Measurements from ENCODE around the gene PCBP3. TPM values are rescaled to one million over a fixed set of nuclear protein-coding genes. Genes with fewer than 3 reads are reported as not detected.
"Not testable (repeated sequence)": the region's sequence is repeated elsewhere in the genome, so short reads cannot be mapped to it uniquely, and the experiment has no call there.

Gene PCBP3
- total RNA-seq, 1 donor = 2.2 TPM

DNA sequence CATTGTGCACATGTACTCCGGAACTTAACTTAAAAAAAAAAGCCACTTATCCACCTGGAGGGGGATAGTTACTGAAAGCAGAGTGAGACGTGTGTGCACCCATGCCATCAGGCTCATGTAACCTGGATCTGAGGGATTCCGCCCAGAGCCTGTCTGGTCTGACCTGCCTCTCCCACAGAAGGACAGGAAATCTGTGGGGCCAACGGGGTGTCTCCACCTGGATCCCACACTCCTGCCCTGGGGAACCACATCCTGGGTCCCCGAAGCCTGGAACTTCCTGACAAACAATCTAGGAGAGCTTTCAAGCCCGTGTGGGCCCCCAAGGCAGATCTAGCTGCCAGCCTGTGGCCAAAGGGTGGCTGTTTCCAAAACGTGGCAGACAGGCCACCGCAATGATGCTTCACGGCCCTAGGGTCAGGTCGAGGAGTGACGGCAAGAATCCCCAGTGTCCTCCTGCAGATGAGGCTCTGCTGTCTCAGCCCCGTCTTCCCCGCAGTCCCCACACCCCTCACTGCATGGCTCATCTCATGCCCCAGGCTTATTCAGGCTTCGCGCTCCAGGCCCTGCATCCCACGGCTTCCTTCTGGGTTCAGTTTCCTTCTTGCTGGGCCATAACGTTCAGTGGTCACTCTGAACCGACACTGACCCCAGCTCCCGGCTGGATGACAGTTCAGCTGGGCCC lies 21.0 kb upstream of the PCBP3 start:
- peaks cover 6% of the 10 kb centered on the region for H3K4me1 ChIP-seq (ENCODE audit: insufficient read depth, low read length)

GRCh38 chr21:45623436-45623835 lies 20.1 kb upstream of the PCBP3 start:
- Histone ChIP-seq H3K4me3 (ENCODE audit: low read length) (no peak overlapping the region), H3K27me3 (ENCODE audit: insufficient read depth, low read length) (no peaks in the 10 kb centered on the region), H3K9me3 (ENCODE audit: low read depth, low read length) (no peaks in the 10 kb centered on the region), H3K4me1 (ENCODE audit: insufficient read depth, low read length) (peaks cover under 1% of the 10 kb centered on the region)

More for the DNA sequence above, 21.0 kb upstream of the PCBP3 start:
- Histone ChIP-seq H3K27me3 (ENCODE audit: insufficient read depth, low read length) (no peaks in the 10 kb centered on the region), H3K9me3 (ENCODE audit: low read depth, low read length) (no peaks in the 10 kb centered on the region), H3K4me3 (ENCODE audit: low read length) (no peak overlapping the region)

- not testable (repeated sequence) for H3K4me1 ChIP-seq (ENCODE audit: insufficient read depth, low read length); H3K9me3 ChIP-seq (ENCODE audit: low read depth, low read length); H3K27me3 ChIP-seq (ENCODE audit: insufficient read depth, low read length); H3K4me3 ChIP-seq (ENCODE audit: low read length)
Measured at GRCh38 chr21:45626127-45626526, 17.4 kb upstream of the PCBP3 start.

DNA sequence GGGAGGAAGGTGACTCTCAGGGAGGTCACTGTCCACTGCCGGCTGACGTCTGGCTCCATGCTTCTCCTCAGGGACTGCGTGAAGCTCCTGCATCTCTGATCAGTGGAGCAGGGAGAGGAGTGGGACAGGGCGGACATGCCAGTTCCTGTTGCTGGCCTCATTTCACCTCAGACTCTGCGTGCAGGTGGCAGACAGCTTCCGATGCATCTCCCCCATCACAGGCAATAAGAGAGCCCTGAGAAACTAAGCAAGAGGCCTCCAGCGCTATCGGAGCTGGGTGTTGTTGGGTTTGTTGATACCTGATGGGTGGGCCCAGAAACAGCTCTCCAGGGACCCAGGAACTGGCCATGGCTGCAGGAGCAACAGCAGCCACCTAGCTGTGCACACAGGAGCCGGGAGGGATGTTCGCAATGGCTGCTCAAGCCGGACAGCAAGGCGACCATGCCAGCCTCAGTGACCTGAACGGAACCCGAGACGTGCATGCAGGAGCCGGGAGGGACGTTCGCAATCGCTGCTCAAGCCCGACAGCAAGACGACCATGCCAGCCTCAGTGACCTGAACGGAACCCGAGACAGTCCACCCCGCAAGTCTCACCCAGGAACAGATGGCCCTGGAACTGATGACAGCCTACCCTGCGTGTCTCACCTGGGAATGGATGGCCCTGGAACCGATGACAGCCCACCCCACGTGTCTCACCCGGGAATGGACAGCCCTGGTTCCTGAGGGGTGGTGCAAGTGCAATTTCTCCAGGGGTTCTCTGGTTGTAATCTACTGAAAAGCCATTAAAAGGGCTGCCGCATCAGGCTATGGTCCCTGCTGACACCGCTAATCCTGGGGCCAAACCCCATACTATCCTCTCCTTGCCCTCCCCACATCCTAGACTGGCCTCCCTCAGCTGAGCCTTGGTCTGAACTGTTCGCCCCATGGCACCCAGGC lies 14.2 kb upstream of the PCBP3 start:
- Histone ChIP-seq H3K9me3 (ENCODE audit: low read depth, low read length) (no peaks in the 10 kb centered on the region), H3K4me1 (ENCODE audit: insufficient read depth, low read length) (no peaks in the 10 kb centered on the region), H3K27me3 (ENCODE audit: insufficient read depth, low read length) (no peaks in the 10 kb centered on the region), H3K4me3 (ENCODE audit: low read length) (no peak overlapping the region)

GRCh38 chr21:45630066-45630694 lies 13.3 kb upstream of the PCBP3 start:
- Histone ChIP-seq H3K27me3 (ENCODE audit: insufficient read depth, low read length) (no peaks in the 10 kb centered on the region), H3K4me3 (ENCODE audit: low read length) (no peak overlapping the region), H3K4me1 (ENCODE audit: insufficient read depth, low read length) (no peaks in the 10 kb centered on the region), H3K9me3 (ENCODE audit: low read depth, low read length) (no peaks in the 10 kb centered on the region)

- Histone ChIP-seq H3K9me3 (ENCODE audit: low read depth, low read length) (no peaks in the 10 kb centered on the region), H3K4me1 (ENCODE audit: insufficient read depth, low read length) (no peaks in the 10 kb centered on the region), H3K27me3 (ENCODE audit: insufficient read depth, low read length) (no peaks in the 10 kb centered on the region), H3K4me3 (ENCODE audit: low read length) (no peak overlapping the region)
Measured at GRCh38 chr21:45630876-45631275, 12.6 kb upstream of the PCBP3 start.

- Histone ChIP-seq H3K4me1 (ENCODE audit: insufficient read depth, low read length) (no peaks in the 10 kb centered on the region), H3K27me3 (ENCODE audit: insufficient read depth, low read length) (no peaks in the 10 kb centered on the region), H3K4me3 (ENCODE audit: low read length) (no peak overlapping the region), H3K9me3 (ENCODE audit: low read depth, low read length) (no peaks in the 10 kb centered on the region)
Measured at GRCh38 chr21:45631540-45631939, 12.0 kb upstream of the PCBP3 start.

DNA sequence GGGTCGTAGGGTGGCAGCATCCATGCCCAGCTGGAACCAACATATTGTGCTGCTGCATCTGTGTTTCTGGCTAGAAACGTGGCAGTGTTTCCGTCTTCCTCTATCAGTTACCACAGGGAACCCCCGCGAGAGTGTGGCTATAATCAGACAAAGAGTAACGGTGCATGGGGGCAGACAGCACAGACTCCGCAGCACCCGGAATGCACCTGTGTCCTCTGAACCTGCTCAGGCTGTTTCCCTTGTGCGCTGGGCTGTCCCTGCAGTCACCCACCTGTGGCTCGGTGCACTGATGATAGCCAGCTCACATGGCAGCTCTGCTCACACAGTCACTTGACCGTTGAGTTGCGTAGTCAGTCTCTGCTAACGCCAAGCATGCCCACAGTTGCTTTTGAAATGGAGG lies 11.4 kb upstream of the PCBP3 start:
- Histone ChIP-seq H3K4me1 (ENCODE audit: insufficient read depth, low read length) (no peaks in the 10 kb centered on the region), H3K27me3 (ENCODE audit: insufficient read depth, low read length) (no peaks in the 10 kb centered on the region), H3K4me3 (ENCODE audit: low read length) (no peak overlapping the region), H3K9me3 (ENCODE audit: low read depth, low read length) (no peaks in the 10 kb centered on the region)

DNA sequence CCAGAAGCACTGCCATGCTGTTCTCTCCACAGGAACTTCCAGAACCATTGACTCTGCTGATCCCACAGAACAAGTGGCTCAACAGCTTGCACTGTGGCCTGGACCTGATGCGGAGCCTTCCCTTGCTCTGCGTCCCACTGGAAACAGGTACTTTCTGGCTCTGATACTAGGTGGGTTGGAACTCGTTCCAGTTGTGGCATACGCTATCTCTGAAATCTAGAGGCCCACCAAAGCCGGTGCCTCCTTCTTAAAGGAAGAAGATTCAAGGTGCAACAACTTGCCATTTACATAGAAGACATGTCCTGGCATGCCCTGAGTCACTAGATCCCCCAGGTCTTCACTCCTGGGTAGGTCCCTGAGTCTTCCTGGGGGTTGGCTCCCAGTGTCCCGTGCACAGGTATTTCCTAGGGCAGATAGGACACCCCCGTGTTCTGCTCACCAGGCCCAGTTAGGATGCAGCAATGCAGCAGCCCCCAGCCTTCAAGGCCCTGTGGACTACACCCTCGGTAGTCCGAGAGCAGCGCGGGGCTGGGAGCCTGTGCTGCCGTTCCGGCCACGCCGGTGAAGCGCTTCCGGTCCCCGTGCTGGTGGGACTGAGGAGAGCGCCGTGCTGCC lies 10.8 kb upstream of the PCBP3 start:
- H3K4me1 ChIP-seq (ENCODE audit: insufficient read depth, low read length) = no peaks in the 10 kb centered on the region
- no peak overlapping the region for H3K4me3 ChIP-seq (ENCODE audit: low read length)
- H3K27me3 ChIP-seq (ENCODE audit: insufficient read depth, low read length) = no peaks in the 10 kb centered on the region

DNA sequence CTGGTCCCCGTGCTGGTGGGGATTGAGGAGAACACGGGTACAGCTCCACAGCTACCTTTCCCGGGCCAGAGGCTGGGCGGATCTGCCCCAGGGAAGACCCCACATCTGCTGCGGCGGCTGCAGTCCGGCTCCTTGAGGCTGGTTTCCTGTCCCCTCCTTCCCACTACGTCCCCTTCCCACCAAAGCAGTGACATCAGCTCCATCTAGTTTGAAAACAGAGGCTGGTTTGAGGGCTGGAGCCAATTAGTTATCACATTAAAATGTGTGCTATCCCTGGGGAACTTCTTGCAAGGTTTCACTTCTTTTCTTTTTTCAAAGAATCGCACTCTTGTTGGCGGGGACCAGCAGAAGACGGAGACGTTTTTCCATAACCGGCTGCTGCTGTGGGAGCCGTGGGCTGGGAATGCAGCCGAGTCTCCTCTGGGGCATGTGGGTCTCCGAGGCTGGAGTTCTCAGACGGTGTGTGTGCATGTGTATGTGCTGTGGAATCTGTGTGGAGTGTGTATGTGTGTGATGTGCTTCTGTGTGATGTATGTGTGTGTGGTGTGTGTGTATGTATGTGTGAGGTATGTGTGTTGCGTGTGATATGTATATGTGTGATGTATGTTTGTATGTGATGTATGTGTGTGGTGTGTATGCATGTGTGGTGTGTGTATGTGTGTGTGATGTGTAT lies 8.9 kb upstream of the PCBP3 start:
- Histone ChIP-seq H3K4me3 (ENCODE audit: low read length) (no peak overlapping the region), H3K9me3 (ENCODE audit: low read depth, low read length) (no peaks in the 10 kb centered on the region), H3K27me3 (ENCODE audit: insufficient read depth, low read length) (no peaks in the 10 kb centered on the region), H3K4me1 (ENCODE audit: insufficient read depth, low read length) (no peaks in the 10 kb centered on the region)

More for the DNA sequence above, 10.8 kb upstream of the PCBP3 start:
- no peaks in the 10 kb centered on the region for H3K9me3 ChIP-seq (ENCODE audit: low read depth, low read length)

DNA sequence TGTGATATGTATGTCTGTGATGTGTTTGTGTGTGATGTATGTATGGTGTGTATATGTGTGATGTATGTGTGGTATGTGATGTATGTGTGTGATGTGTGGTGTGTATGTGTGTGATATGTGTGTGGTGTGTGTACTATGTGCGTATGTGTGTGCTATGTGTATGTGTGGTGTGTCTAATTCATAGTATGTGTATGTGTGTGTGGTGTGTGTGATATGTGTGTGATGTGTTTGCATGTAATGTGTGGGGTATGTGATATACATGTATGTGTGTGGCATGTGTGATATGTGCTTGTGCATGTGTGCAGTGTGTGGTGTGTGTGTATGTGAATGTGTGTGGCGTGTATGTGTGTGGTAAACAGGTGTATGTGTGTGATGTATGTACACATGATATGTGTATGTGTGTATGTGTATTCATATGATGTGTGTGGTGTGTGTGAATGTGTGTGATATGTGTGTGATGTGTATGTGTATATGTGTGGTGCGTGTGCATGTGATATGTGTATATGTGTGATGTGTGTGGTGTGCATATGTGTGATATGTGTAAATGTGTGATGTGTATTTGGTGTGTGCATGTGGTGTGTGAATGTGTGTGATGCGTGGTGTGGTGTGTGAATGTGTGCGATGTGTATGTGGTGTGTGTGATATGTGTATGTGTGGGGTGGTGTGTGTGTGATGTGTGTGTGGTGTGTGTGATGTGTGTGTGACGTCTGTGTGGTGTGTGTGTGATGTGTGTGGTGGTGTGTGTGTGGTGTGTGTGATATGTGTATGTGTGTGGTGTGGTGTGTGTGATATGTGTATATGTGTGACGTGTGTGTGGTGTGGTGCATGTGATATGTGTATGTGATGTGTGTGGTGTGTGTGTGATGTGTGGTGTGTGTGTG lies 8.0 kb upstream of the PCBP3 start:
- H3K9me3 ChIP-seq (ENCODE audit: low read depth, low read length) = no peaks in the 10 kb centered on the region
- no peak overlapping the region for H3K4me3 ChIP-seq (ENCODE audit: low read length)
- H3K27me3 ChIP-seq (ENCODE audit: insufficient read depth, low read length) = no peaks in the 10 kb centered on the region
- peaks cover 8% of the 10 kb centered on the region for H3K4me1 ChIP-seq (ENCODE audit: insufficient read depth, low read length)

- no peaks in the 10 kb centered on the region for H3K9me3 ChIP-seq (ENCODE audit: low read depth, low read length)
Measured at GRCh38 chr21:45636459-45636858, 7.1 kb upstream of the PCBP3 start.

GRCh38 chr21:45636951-45637646 lies 6.4 kb upstream of the PCBP3 start:
- H3K4me1 ChIP-seq (ENCODE audit: insufficient read depth, low read length) = peaks cover 10% of the 10 kb centered on the region
- no peaks in the 10 kb centered on the region for H3K9me3 ChIP-seq (ENCODE audit: low read depth, low read length)
- H3K4me3 ChIP-seq (ENCODE audit: low read length) = no peak overlapping the region
- no peaks in the 10 kb centered on the region for H3K27me3 ChIP-seq (ENCODE audit: insufficient read depth, low read length)

More at GRCh38 chr21:45636459-45636858, 7.1 kb upstream of the PCBP3 start:
- Histone ChIP-seq H3K4me3 (ENCODE audit: low read length) (no peak overlapping the region), H3K27me3 (ENCODE audit: insufficient read depth, low read length) (no peaks in the 10 kb centered on the region), H3K4me1 (ENCODE audit: insufficient read depth, low read length) (peaks cover 10% of the 10 kb centered on the region)

Measured in mononuclear cell (primary cell).